Natural killer cell (primary cell): ENCODE results near the gene METRN. TPM values are rescaled to one million over a fixed set of nuclear protein-coding genes. Genes with fewer than 3 reads are reported as not detected.

Source experiments
- ATAC-seq, 3 donors: fragments of 150-1000 bp in 2 of 3; fragments of 200-7000 bp in 1 of 3; cut with Tn5 transposase; 1 replicate in 1 of 3; 2 replicates in 2 of 3; pipeline ENCODE4 v1.10.0; 2021; ENCODE audit warnings: mild to moderate bottlenecking in 2 of 3, moderate library complexity in 2 of 3
- DNase-seq, 2 donors: peaks; one replicate each; pipeline versions ENCODE4 v3.0.0 to v3.0.0-alpha.2; 2013 to 2021; ENCODE audit warnings: mixed read lengths in 1 of 2
- H3K27ac ChIP-seq: one replicate; pipeline ENCODE4 v1.5.1; 2013; ENCODE audit warnings: mild to moderate bottlenecking, low read length
- H3K27me3 ChIP-seq: one replicate; pipeline ENCODE4 v1.6.1; 2013; ENCODE audit warnings: low read length; ENCODE audit not compliant: control insufficient read depth, insufficient read depth
- H3K36me3 ChIP-seq: one replicate; pipeline ENCODE4 v1.6.1; 2013; ENCODE audit warnings: low read length; ENCODE audit not compliant: control insufficient read depth, insufficient read depth
- H3K4me1 ChIP-seq: one replicate; pipeline ENCODE4 v1.6.1; 2013; ENCODE audit warnings: low read length; ENCODE audit not compliant: control insufficient read depth, insufficient read depth
- H3K4me3 ChIP-seq: one replicate; pipeline ENCODE4 v1.5.1; 2013; ENCODE audit warnings: low read length
- H3K9me3 ChIP-seq: one replicate; pipeline ENCODE4 v1.6.1; 2013; ENCODE audit warnings: low read length; ENCODE audit not compliant: control insufficient read depth, insufficient read depth
- H3K27ac Mint-ChIP-seq, 2 donors: one replicate each; pipeline ENCODE4 v1.8.0; 2022; ENCODE audit warnings: mild to moderate bottlenecking in 2 of 2, mixed read lengths in 2 of 2, moderate library complexity in 1 of 2
- H3K27me3 Mint-ChIP-seq, 2 donors: one replicate each; pipeline ENCODE4 v1.8.0; 2022; ENCODE audit warnings: low read depth in 2 of 2, mixed read lengths in 2 of 2
- H3K36me3 Mint-ChIP-seq: one replicate; pipeline ENCODE4 v1.8.0; 2022; ENCODE audit warnings: mixed read lengths
- H3K4me1 Mint-ChIP-seq, 2 donors: one replicate each; pipeline ENCODE4 v1.8.0; 2022; ENCODE audit warnings: mixed read lengths in 2 of 2
- H3K4me3 Mint-ChIP-seq: one replicate; pipeline ENCODE4 v1.8.0; 2022; ENCODE audit warnings: mild to moderate bottlenecking, moderate library complexity, mixed read lengths
- H3K9me3 Mint-ChIP-seq, 2 donors: one replicate each; pipeline ENCODE4 v1.8.0; 2022; ENCODE audit warnings: mixed read lengths in 2 of 2
- CTCF ChIP-seq: fragments of 200-600 bp; IDR thresholded peaks from one replicate; pipeline ENCODE4 v1.8.0; 2022; ENCODE audit warnings: antibody characterized with exemption
- WGBS: methylation state at CpG from one replicate; pipeline ENCODE4 v1.1.7; 2013; ENCODE audit warnings: missing lambda C conversion rate; ENCODE audit not compliant: insufficient coverage; 5-methylcytosine and 5-hydroxymethylcytosine counted together
- intact Hi-C: fragments of 100-400 bp; cut with micrococcal nuclease; formaldehyde crosslinking; loops from one replicate; pipeline ENCODE4 v1.14.2; 2022
- total RNA-seq, 4 donors: library from RNA; stranded (reverse); fragments of 120-200 nt in 1 of 4; gene quantifications; one replicate each; pipeline versions ENCODE4 v1.2.3 to v1.2.4, GENCODE V29; 2013 to 2022

METRN gene
- total RNA-seq, 3 donors from 2014 or later (not counting 1 experiment from before 2014, with no cell fraction given), result 11.8 to 16.6 (median 14.3) TPM

- peaks cover 6 to 38% of the 10 kb centered on the region in 2 donors for H3K4me1 Mint-ChIP-seq
- no peak for DNase-seq
- no peaks in the 10 kb centered on the region for H3K27me3 Mint-ChIP-seq
- peak overlapping the region; percentile 31 for H3K4me3 Mint-ChIP-seq
- 74% methylated on average over 10 of the region's 10 CpGs for WGBS
- peaks cover 21% of the 10 kb centered on the region for H3K36me3 ChIP-seq
- no peaks in the 10 kb centered on the region for H3K9me3 Mint-ChIP-seq
- H3K4me1 ChIP-seq, result peaks cover 64% of the 10 kb centered on the region
- no peak overlapping the region for H3K4me3 ChIP-seq
- H3K27me3 ChIP-seq, result no peaks in the 10 kb centered on the region
- H3K27ac Mint-ChIP-seq, result peak overlapping the region in 1 of 2 donors; percentile 16
- H3K36me3 Mint-ChIP-seq, result no peaks in the 10 kb centered on the region
- no peaks in the 10 kb centered on the region for H3K9me3 ChIP-seq
- no peak overlapping the region for H3K27ac ChIP-seq
- ATAC-seq, result no peak
- no peak for TF ChIP-seq CTCF
- intact Hi-C loops, result no loop called here
Measured at GRCh38 chr16:685967-686366, 29.0 kb upstream of the METRN start.

GRCh38 chr16:686459-687260 lies 28.3 kb upstream of the METRN start:
- WGBS, result 96% methylated on average over 51 of the region's 51 CpGs
- H3K9me3 Mint-ChIP-seq, result no peaks in the 10 kb centered on the region
- peaks cover 17% of the 10 kb centered on the region for H3K36me3 ChIP-seq
- H3K27me3 ChIP-seq, result no peaks in the 10 kb centered on the region
- peak overlapping the region; percentile 31 for H3K4me3 Mint-ChIP-seq
- DNase-seq, result no peak
- H3K4me1 ChIP-seq, result peaks cover 57% of the 10 kb centered on the region
- H3K36me3 Mint-ChIP-seq, result no peaks in the 10 kb centered on the region
- no peak overlapping the region for H3K4me3 ChIP-seq
- no peaks in the 10 kb centered on the region for H3K9me3 ChIP-seq
- peaks cover 6 to 35% of the 10 kb centered on the region in 2 donors for H3K4me1 Mint-ChIP-seq
- no peak overlapping the region for H3K27ac Mint-ChIP-seq
- intact Hi-C loops, result no loop called here
- no peak overlapping the region for H3K27ac ChIP-seq
- no peaks in the 10 kb centered on the region for H3K27me3 Mint-ChIP-seq
- no peak for ATAC-seq
- no peak for TF ChIP-seq CTCF

- Mint-ChIP-seq H3K9me3 (no peaks in the 10 kb centered on the region), H3K4me3 (no peak overlapping the region), H3K27me3 (peaks cover 0 to 3% of the 10 kb centered on the region in 2 donors), H3K36me3 (no peaks in the 10 kb centered on the region), H3K4me1 (peaks cover 6 to 32% of the 10 kb centered on the region in 2 donors), H3K27ac (no peak overlapping the region)
- Histone ChIP-seq H3K27ac (no peak overlapping the region), H3K36me3 (peaks cover 8% of the 10 kb centered on the region), H3K9me3 (no peaks in the 10 kb centered on the region), H3K4me1 (peaks cover 54% of the 10 kb centered on the region), H3K27me3 (peaks cover 2% of the 10 kb centered on the region), H3K4me3 (no peak overlapping the region)
- ATAC-seq, result no peak
- WGBS, result 92% methylated on average over 19 of the region's 19 CpGs
- DNase-seq, result no peak
- intact Hi-C loops, result no loop called here
- no peak for TF ChIP-seq CTCF
Measured at GRCh38 chr16:687499-687898, 27.4 kb upstream of the METRN start.
